H9 (cell line): ENCODE results near the gene FEV. TPM values are rescaled to one million over a fixed set of nuclear protein-coding genes. Genes with fewer than 3 reads are reported as not detected.

Source experiments
- DNase-seq: peaks from one replicate; pipeline ENCODE4 v3.0.0-alpha.2; 2017
- H2AFZ ChIP-seq: one replicate; pipeline ENCODE4 v1.6.1; 2013; ENCODE audit warnings: mild to moderate bottlenecking, low read length, control low read depth, moderate library complexity
- H2AK5ac ChIP-seq: 2 replicates; pipeline ENCODE4 v1.6.1; 2013; ENCODE audit warnings: low read length, control low read depth, mixed read lengths; ENCODE audit not compliant: insufficient read length
- H2BK120ac ChIP-seq: one replicate; pipeline ENCODE4 v1.6.1; 2013; ENCODE audit warnings: low read depth, mild to moderate bottlenecking, low read length, control low read depth, inconsistent platforms; ENCODE audit not compliant: poor library complexity, severe bottlenecking
- H2BK12ac ChIP-seq: 2 replicates; pipeline ENCODE4 v1.6.1; 2013; ENCODE audit warnings: low read length, control low read depth, mixed read lengths, low read depth; ENCODE audit not compliant: insufficient read length
- H2BK15ac ChIP-seq: 2 replicates; pipeline ENCODE4 v1.6.1; 2013; ENCODE audit warnings: low read depth, low read length, control low read depth
- H2BK20ac ChIP-seq: one replicate; pipeline ENCODE4 v1.6.1; 2013; ENCODE audit warnings: low read depth, mild to moderate bottlenecking, low read length, control low read depth, inconsistent platforms; ENCODE audit not compliant: poor library complexity, severe bottlenecking
- H2BK5ac ChIP-seq: 2 replicates; pipeline ENCODE4 v1.6.1; 2013; ENCODE audit warnings: low read length, control low read depth, mixed read lengths; ENCODE audit not compliant: insufficient read length
- H3K14ac ChIP-seq: 2 replicates; pipeline ENCODE4 v1.6.1; 2013; ENCODE audit warnings: low read length, control low read depth; ENCODE audit not compliant: insufficient read depth
- H3K18ac ChIP-seq: 2 replicates; pipeline ENCODE4 v1.6.1; 2013; ENCODE audit warnings: low read depth, mild to moderate bottlenecking, mixed read lengths, low read length, control low read depth; ENCODE audit not compliant: insufficient read length
- H3K23ac ChIP-seq: 2 replicates; pipeline ENCODE4 v1.6.1; 2013; ENCODE audit warnings: low read length, control low read depth, mixed read lengths, low read depth; ENCODE audit not compliant: insufficient read length
- H3K23me2 ChIP-seq: 2 replicates; pipeline ENCODE4 v1.6.1; 2013; ENCODE audit warnings: low read depth, mild to moderate bottlenecking, mixed read lengths, low read length, control low read depth; ENCODE audit not compliant: insufficient read length, poor library complexity, severe bottlenecking
- H3K27ac ChIP-seq: 2 replicates; pipeline ENCODE4 v1.5.1; 2013; ENCODE audit warnings: low read length, control low read depth, mixed read lengths, low read depth; ENCODE audit not compliant: insufficient read length
- H3K27me3 ChIP-seq: 2 replicates; pipeline ENCODE4 v1.6.1; 2013; ENCODE audit warnings: low read length, control low read depth, inconsistent platforms; ENCODE audit not compliant: insufficient read depth
- H3K4ac ChIP-seq: 2 replicates; pipeline ENCODE4 v1.6.1; 2013; ENCODE audit warnings: low read depth, mild to moderate bottlenecking, control low read depth, inconsistent platforms, low read length, moderate library complexity
- H3K4me1 ChIP-seq: 2 replicates; pipeline ENCODE4 v1.6.1; 2013; ENCODE audit warnings: low read length, control low read depth, inconsistent platforms; ENCODE audit not compliant: insufficient read depth
- H3K4me2 ChIP-seq: 2 replicates; pipeline ENCODE4 v1.6.1; 2013; ENCODE audit warnings: low read length, control low read depth, mixed read lengths; ENCODE audit not compliant: insufficient read length, insufficient read depth
- H3K56ac ChIP-seq: 2 replicates; pipeline ENCODE4 v1.6.1; 2013; ENCODE audit warnings: low read depth, mild to moderate bottlenecking, mixed read lengths, low read length, control low read depth; ENCODE audit not compliant: insufficient read length
- H3K79me1 ChIP-seq: 2 replicates; pipeline ENCODE4 v1.6.1; 2013; ENCODE audit warnings: low read depth, mild to moderate bottlenecking, moderate library complexity, low read length, control low read depth, inconsistent platforms; ENCODE audit not compliant: insufficient read depth, poor library complexity, severe bottlenecking
- H3K79me2 ChIP-seq: 2 replicates; pipeline ENCODE4 v1.6.1; 2013; ENCODE audit warnings: low read length, control low read depth, inconsistent platforms; ENCODE audit not compliant: insufficient read depth
- H3K9ac ChIP-seq: 2 replicates; pipeline ENCODE4 v1.6.1; 2013; ENCODE audit warnings: low read length, control low read depth, mixed read lengths; ENCODE audit not compliant: insufficient read length; ENCODE audit errors: extremely low read depth
- H3K9me3 ChIP-seq: one replicate; pipeline ENCODE4 v1.6.1; 2013; ENCODE audit warnings: low read depth, low read length, inconsistent platforms; ENCODE audit not compliant: control insufficient read depth
- H3T11ph ChIP-seq: one replicate; pipeline ENCODE4 v1.6.1; 2013; ENCODE audit warnings: mild to moderate bottlenecking, low read length, control low read depth, inconsistent platforms
- H4K20me1 ChIP-seq: one replicate; pipeline ENCODE4 v1.6.1; 2013; ENCODE audit not compliant: control insufficient read depth, insufficient read length, insufficient read depth
- H4K5ac ChIP-seq: 2 replicates; pipeline ENCODE4 v1.6.1; 2013; ENCODE audit warnings: low read depth, mild to moderate bottlenecking, mixed read lengths, low read length, control low read depth; ENCODE audit not compliant: insufficient read length
- H4K8ac ChIP-seq: replicated peaks from 2 replicates; pipeline ENCODE4 v1.6.1; 2013; ENCODE audit warnings: low read length, control low read depth, mixed read lengths, low read depth; ENCODE audit not compliant: insufficient read length
- H4K91ac ChIP-seq: 2 replicates; pipeline ENCODE4 v1.6.1; 2013; ENCODE audit warnings: low read depth, mild to moderate bottlenecking, moderate library complexity, mixed read lengths, low read length, control low read depth; ENCODE audit not compliant: insufficient read length
- H3K27ac Mint-ChIP-seq, 3 experiments: 2 replicates in 2 of 3; 3 replicates in 1 of 3; pipeline ENCODE4 v1.8.0; 2020 to 2021; ENCODE audit warnings: mixed read lengths in 3 of 3, mild to moderate bottlenecking in 1 of 3, moderate library complexity in 1 of 3
- H3K27me3 Mint-ChIP-seq: 2 replicates; pipeline ENCODE4 v1.8.0; 2021; ENCODE audit warnings: low read depth, mild to moderate bottlenecking, moderate library complexity, mixed read lengths
- H3K36me3 Mint-ChIP-seq, 3 experiments: 2 replicates in 2 of 3; 3 replicates in 1 of 3; pipeline ENCODE4 v1.8.0; 2020 to 2021; ENCODE audit warnings: low read depth in 3 of 3, mixed read lengths in 3 of 3; ENCODE audit not compliant: insufficient read depth in 1 of 3
- H3K4me1 Mint-ChIP-seq, 2 experiments: 2 replicates each; pipeline ENCODE4 v1.8.0; 2020; ENCODE audit warnings: mixed read lengths in 2 of 2
- H3K4me3 Mint-ChIP-seq, 2 experiments: 2 replicates in 1 of 2; 3 replicates in 1 of 2; pipeline ENCODE4 v1.8.0; 2020 to 2021; ENCODE audit warnings: mild to moderate bottlenecking in 2 of 2, mixed read lengths in 2 of 2, moderate library complexity in 1 of 2
- H3K9me3 Mint-ChIP-seq, 2 experiments: 2 replicates in 1 of 2; 3 replicates in 1 of 2; pipeline ENCODE4 v1.8.0; 2020; ENCODE audit warnings: mild to moderate bottlenecking in 2 of 2, mixed read lengths in 2 of 2, moderate library complexity in 1 of 2
- WGBS: extraction: QIAGEN DNeasy Blood & Tissue Kit; methylation state at CpG from one replicate; pipeline ENCODE4 v1.1.7; 2013; ENCODE audit warnings: missing lambda C conversion rate, low lambda C conversion rate, mixed read lengths; ENCODE audit not compliant: insufficient read length; ENCODE audit errors: extremely low coverage; 5-methylcytosine and 5-hydroxymethylcytosine counted together
- total RNA-seq: library from RNA; stranded (reverse); gene quantifications from 2 replicates; pipeline ENCODE4 v1.2.1, GENCODE V29; 2021
- TF ChIP-seq, protein P1 (sequence below): fragments of 200-600 bp; sonication (generic); conservative IDR thresholded peaks from 3 replicates; pipeline ENCODE4 v1.8.0; 2021; ENCODE audit warnings: antibody characterized with exemption, mild to moderate bottlenecking

Gene FEV
- total RNA-seq, 1 experiment from 2014 or later = not detected

DNA sequence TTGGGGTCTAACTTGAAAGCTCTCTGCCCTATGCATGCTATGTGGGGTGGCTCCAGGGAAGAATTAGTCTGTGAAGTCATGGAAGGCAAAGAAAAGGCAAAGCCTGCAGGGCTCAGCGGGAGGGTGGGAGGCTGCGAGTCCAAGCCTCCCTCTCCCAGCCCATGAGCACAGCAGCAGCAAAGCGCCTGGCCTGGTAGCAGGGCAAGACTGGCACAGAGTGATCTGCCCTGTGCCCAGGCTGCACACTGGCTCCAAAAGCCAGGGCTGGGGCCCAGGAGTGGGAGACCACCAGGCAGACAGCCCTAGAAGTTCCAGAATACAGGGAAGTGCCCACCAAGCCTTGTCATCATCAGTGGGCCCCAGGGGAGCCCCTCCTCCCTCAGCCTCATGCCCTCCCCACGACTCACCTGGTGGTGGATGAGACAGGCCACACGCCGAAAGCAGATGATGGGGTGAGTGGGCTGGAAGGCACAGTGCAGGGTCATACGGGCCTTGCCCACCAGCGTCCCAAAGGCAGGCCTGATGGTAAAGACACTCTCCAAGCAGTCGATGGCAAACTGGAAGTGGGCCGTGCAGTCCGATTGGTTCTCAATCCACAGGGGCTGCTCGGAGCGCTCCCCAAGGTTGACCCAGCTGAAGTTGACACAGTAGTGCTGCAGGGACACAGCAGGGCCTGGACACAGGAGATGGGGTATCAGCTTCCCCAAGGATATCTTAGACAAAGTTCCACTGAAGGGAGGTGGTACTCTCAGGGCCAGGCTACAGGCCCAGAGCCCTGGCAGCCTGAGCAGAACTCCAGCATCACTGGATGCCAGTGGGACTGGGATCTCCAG lies 44.2 kb upstream of the FEV start:
- Histone ChIP-seq H3K23me2 (no peaks in the 10 kb centered on the region), H3K79me2 (no peaks in the 10 kb centered on the region), H4K20me1 (no peaks in the 10 kb centered on the region), H3K56ac (no peak overlapping the region), H3K4ac (no peak overlapping the region), H3T11ph (no peak overlapping the region), H3K27me3 (no peaks in the 10 kb centered on the region), H2AFZ (no peak overlapping the region), H3K9me3 (no peaks in the 10 kb centered on the region), H2BK5ac (no peak overlapping the region), H4K8ac (no peak overlapping the region), H2AK5ac (no peak overlapping the region), H3K27ac (no peak overlapping the region), H3K79me1 (no peaks in the 10 kb centered on the region), H4K5ac (no peak overlapping the region), H4K91ac (no peak overlapping the region), H3K4me1 (no peaks in the 10 kb centered on the region), H2BK120ac (no peak overlapping the region), H2BK20ac (no peak overlapping the region), H3K18ac (no peak overlapping the region), H2BK12ac (no peak overlapping the region), H2BK15ac (no peak overlapping the region), H3K4me2 (no peak overlapping the region), H3K14ac (no peak overlapping the region), H3K9ac (no peak overlapping the region), H3K23ac (no peak overlapping the region)
- H3K9me3 Mint-ChIP-seq = no peaks in the 10 kb centered on the region
- H3K4me1 Mint-ChIP-seq = peaks cover 4% of the 10 kb centered on the region in 2 experiments
- H3K27ac Mint-ChIP-seq = no peak overlapping the region
- no peak for DNase-seq
- no CpG with 5 or more reads among the region's 13 CpGs for WGBS
- no peaks in the 10 kb centered on the region for H3K36me3 Mint-ChIP-seq
- TF ChIP-seq, protein P1, sequence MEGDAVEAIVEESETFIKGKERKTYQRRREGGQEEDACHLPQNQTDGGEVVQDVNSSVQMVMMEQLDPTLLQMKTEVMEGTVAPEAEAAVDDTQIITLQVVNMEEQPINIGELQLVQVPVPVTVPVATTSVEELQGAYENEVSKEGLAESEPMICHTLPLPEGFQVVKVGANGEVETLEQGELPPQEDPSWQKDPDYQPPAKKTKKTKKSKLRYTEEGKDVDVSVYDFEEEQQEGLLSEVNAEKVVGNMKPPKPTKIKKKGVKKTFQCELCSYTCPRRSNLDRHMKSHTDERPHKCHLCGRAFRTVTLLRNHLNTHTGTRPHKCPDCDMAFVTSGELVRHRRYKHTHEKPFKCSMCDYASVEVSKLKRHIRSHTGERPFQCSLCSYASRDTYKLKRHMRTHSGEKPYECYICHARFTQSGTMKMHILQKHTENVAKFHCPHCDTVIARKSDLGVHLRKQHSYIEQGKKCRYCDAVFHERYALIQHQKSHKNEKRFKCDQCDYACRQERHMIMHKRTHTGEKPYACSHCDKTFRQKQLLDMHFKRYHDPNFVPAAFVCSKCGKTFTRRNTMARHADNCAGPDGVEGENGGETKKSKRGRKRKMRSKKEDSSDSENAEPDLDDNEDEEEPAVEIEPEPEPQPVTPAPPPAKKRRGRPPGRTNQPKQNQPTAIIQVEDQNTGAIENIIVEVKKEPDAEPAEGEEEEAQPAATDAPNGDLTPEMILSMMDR = no peak
- peaks cover 21% of the 10 kb centered on the region for H3K27me3 Mint-ChIP-seq
- no peak overlapping the region for H3K4me3 Mint-ChIP-seq
